Measurements from ENCODE around the gene ANKRD28.

Gene ANKRD28

DNA sequence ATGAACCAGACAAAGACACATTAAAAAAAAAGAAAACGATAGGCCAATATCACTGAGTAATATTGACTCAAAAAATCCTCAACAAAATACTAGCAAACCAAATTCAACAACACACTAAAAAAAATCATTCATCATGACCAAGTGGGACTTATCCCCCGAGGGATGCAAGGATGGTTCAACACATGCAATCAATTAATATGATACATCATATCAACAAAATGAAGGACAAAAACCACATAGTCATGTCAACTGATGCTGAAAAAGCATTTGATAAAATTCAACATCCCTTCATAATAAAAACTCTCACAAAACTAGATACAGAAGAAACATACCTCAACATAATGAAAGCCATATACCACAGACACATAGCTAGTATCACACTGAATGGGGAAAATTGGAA is 41.8 kb upstream of the ANKRD28 start:
- DNase-seq: no peak
- H3K4me3 ChIP-seq (ENCODE audit: low read depth, low read length): no peak overlapping the region
- H3K27me3 ChIP-seq (replicated peaks): no peaks in the 10 kb centered on the region
- in situ Hi-C loops (cut with HindIII; ENCODE audit: low pct_ligation_motif_present, low sequenced_read_pairs): no loop called here
- TF ChIP-seq, protein P1, sequence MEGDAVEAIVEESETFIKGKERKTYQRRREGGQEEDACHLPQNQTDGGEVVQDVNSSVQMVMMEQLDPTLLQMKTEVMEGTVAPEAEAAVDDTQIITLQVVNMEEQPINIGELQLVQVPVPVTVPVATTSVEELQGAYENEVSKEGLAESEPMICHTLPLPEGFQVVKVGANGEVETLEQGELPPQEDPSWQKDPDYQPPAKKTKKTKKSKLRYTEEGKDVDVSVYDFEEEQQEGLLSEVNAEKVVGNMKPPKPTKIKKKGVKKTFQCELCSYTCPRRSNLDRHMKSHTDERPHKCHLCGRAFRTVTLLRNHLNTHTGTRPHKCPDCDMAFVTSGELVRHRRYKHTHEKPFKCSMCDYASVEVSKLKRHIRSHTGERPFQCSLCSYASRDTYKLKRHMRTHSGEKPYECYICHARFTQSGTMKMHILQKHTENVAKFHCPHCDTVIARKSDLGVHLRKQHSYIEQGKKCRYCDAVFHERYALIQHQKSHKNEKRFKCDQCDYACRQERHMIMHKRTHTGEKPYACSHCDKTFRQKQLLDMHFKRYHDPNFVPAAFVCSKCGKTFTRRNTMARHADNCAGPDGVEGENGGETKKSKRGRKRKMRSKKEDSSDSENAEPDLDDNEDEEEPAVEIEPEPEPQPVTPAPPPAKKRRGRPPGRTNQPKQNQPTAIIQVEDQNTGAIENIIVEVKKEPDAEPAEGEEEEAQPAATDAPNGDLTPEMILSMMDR (IDR thresholded peaks at IDR 0.05; ENCODE audit: low read depth, low read length, missing control alignments): no peak
- H3K27ac ChIP-seq: no peak overlapping the region
- no peaks in the 10 kb centered on the region for H3K36me3 ChIP-seq (replicated peaks)

DNA sequence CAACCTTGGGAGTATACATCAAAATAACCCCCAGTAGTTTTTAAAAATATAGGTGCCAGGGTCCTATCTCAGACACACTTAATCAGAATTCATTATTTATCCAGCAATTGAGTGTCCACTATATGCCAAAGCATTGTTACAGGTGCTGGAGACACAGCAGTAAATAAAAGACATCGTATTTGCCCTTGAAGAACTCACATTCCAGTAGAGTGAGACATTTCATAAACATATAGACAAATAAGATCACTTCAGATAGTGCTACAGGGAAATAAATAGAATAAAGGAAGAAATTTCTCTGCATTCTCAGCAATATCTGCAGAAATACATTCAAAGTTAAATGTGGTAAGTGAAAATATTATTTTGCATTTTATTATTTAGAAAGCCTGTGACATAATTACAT is 34.1 kb upstream of the ANKRD28 start:
- TF ChIP-seq, protein P1 (IDR thresholded peaks at IDR 0.05; ENCODE audit: low read depth, low read length, missing control alignments): no peak
- Histone ChIP-seq H3K27me3 (replicated peaks) (no peaks in the 10 kb centered on the region), H3K36me3 (replicated peaks) (no peaks in the 10 kb centered on the region), H3K4me3 (ENCODE audit: low read depth, low read length) (no peak overlapping the region), H3K27ac (no peak overlapping the region)
- in situ Hi-C loops (cut with HindIII; ENCODE audit: low pct_ligation_motif_present, low sequenced_read_pairs): no loop called here
- DNase-seq: no peak

DNA sequence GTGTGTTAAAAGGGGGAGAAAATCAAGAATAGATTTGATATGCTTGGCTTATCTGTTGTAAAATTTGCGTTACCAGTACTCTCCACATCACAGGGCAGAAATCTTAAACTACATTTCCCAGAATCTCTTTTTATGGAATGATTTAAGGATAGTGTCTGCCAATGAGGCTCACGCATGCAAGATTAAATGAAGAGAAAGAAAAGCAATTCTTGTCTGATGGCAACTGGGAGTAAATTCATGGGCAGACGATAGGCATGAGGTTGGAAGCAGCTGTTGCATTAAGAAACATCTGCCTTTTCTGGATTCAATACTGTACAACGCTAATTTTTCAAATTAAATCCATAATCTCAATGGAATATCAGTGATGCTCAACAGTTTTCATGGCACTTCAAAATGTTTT is 27.2 kb upstream of the ANKRD28 start:
- H3K27ac ChIP-seq: no peak overlapping the region
- no peak for DNase-seq
- TF ChIP-seq, protein P1 (IDR thresholded peaks at IDR 0.05; ENCODE audit: low read depth, low read length, missing control alignments): no peak
- in situ Hi-C loops (cut with HindIII; ENCODE audit: low pct_ligation_motif_present, low sequenced_read_pairs): no loop called here
- H3K36me3 ChIP-seq (replicated peaks): no peaks in the 10 kb centered on the region
- H3K27me3 ChIP-seq (replicated peaks): no peaks in the 10 kb centered on the region
- no peak overlapping the region for H3K4me3 ChIP-seq (ENCODE audit: low read depth, low read length)

DNA sequence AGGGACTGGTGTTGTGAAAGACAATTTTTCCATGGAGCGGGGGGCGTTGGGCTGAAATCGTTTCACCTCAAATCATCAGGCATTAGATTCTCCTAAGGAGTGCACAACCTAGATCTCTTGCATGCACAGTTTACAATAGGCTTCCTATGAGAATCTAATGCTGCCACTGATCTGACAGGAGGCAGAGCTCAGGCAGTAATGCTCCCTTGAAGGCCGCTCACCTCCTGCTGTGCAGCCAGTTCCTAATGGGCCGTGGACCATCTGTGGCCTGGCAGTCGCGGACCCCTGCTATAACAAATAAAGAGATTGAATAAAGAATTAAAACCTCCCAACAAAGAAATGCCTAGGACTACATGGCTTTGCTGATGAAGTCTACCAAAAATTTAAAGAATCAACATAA is 25.3 kb upstream of the ANKRD28 start:
- in situ Hi-C loops (cut with HindIII; ENCODE audit: low pct_ligation_motif_present, low sequenced_read_pairs): no loop called here
- Histone ChIP-seq H3K27ac (no peak overlapping the region), H3K27me3 (replicated peaks) (no peaks in the 10 kb centered on the region), H3K4me3 (ENCODE audit: low read depth, low read length) (no peak overlapping the region), H3K36me3 (replicated peaks) (no peaks in the 10 kb centered on the region)
- DNase-seq: no peak
- TF ChIP-seq, protein P1 (IDR thresholded peaks at IDR 0.05; ENCODE audit: low read depth, low read length, missing control alignments): no peak

DNA sequence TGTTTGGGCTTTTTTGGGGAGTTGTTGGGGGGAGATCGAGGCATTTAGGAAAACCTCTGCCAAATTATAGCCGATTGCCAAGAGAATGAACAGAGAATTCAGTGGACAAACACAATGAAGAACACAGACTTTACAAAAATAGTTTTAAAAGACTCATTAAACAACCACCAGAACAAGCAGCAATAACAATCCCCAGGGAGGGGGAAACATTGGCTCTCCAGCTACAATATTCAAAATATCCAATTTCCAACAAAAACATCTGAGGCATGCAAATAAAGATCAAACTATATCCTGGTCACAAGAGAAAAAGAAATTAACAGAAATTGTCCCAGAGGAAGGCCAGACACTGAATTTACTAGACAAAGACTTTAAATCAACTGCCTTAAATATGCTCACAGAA is 24.5 kb upstream of the ANKRD28 start:
- no peak for DNase-seq
- Histone ChIP-seq H3K27me3 (replicated peaks) (no peaks in the 10 kb centered on the region), H3K36me3 (replicated peaks) (no peaks in the 10 kb centered on the region), H3K27ac (no peak overlapping the region), H3K4me3 (ENCODE audit: low read depth, low read length) (no peak overlapping the region)
- in situ Hi-C loops (cut with HindIII; ENCODE audit: low pct_ligation_motif_present, low sequenced_read_pairs): no loop called here
- TF ChIP-seq, protein P1 (IDR thresholded peaks at IDR 0.05; ENCODE audit: low read depth, low read length, missing control alignments): no peak

DNA sequence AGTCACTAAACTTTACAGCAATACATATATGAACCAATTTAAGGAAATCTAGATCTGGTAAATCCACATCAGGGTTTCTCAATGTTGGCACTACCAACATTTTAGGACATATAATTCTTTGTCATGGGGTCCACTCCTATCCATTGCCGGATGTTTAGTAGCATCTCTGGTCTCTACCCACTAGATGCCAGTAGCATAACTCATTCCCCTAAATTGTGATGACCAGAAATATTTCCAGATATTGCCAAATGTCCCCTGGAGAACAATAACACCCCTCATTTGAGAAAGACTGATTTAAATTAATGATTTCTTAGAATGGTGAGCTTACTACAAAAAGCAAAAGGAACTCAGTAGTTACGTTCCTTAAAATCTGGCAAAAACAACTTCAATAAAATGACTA is 23.1 kb upstream of the ANKRD28 start:
- DNase-seq: no peak
- Histone ChIP-seq H3K36me3 (replicated peaks) (no peaks in the 10 kb centered on the region), H3K27ac (no peak overlapping the region), H3K4me3 (ENCODE audit: low read depth, low read length) (no peak overlapping the region), H3K27me3 (replicated peaks) (no peaks in the 10 kb centered on the region)
- in situ Hi-C loops (cut with HindIII; ENCODE audit: low pct_ligation_motif_present, low sequenced_read_pairs): no loop called here
- TF ChIP-seq, protein P1 (IDR thresholded peaks at IDR 0.05; ENCODE audit: low read depth, low read length, missing control alignments): peak; percentile 26
